ENCODE results near the gene NECTIN2. TPM values are rescaled to one million over a fixed set of nuclear protein-coding genes. Genes with fewer than 3 reads are reported as not detected.
A peak's percentile ranks its signal among the peaks of the same experiment; 100 is the strongest.

The NECTIN2 gene
- total RNA-seq, 1 experiment from 2014 or later = 96.3 TPM

DNA sequence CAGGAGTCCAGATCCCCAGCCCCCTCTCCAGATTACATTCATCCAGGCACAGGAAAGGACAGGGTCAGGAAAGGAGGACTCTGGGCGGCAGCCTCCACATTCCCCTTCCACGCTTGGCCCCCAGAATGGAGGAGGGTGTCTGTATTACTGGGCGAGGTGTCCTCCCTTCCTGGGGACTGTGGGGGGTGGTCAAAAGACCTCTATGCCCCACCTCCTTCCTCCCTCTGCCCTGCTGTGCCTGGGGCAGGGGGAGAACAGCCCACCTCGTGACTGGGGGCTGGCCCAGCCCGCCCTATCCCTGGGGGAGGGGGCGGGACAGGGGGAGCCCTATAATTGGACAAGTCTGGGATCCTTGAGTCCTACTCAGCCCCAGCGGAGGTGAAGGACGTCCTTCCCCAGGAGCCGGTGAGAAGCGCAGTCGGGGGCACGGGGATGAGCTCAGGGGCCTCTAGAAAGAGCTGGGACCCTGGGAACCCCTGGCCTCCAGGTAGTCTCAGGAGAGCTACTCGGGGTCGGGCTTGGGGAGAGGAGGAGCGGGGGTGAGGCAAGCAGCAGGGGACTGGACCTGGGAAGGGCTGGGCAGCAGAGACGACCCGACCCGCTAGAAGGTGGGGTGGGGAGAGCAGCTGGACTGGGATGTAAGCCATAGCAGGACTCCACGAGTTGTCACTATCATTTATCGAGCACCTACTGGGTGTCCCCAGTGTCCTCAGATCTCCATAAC lies 59.5 kb downstream of the NECTIN2 start, which contains the start of gene APOE:
TSS of gene APOE (plus strand) at position 360 of the 724 bp plus-strand sequence. CDS start 829 bp downstream, outside the sequence.
- Histone ChIP-seq H2AFZ (ENCODE audit: low read depth, low read length, poor library complexity, severe bottlenecking) (no peak within 1 kb of the TSS), H3K36me3 (ENCODE audit: control insufficient read depth in 1 of 2, insufficient read depth in 2 of 2, low read length in 2 of 2) (peaks cover 10 to 21% of the 10 kb centered on the region in 2 experiments; a peak in 3 of 4 replicates), H3K27ac (ENCODE audit: low read depth, low read length) (peak within 1 kb of the TSS; percentile 37; the same call in 1 of the 2 replicates), H3K27me3 (ENCODE audit: insufficient read depth, low read length) (no peaks in the 10 kb centered on the region), H3K4me1 (ENCODE audit: control insufficient read depth in 1 of 2, insufficient read depth in 2 of 2, low read length in 2 of 2) (peaks cover 10 to 41% of the 10 kb centered on the region in 2 experiments), H3K9ac (ENCODE audit: low read length) (no peak within 1 kb of the TSS), H3K9me2 (ENCODE audit: insufficient read depth) (no peaks in the 10 kb centered on the region), H3K79me2 (ENCODE audit: insufficient read depth, low read length) (no peaks in the 10 kb centered on the region), H3K4me2 (ENCODE audit: low read length) (peak within 1 kb of the TSS; percentile 42), H3K4me3 (replicated peaks in 1 of 2; ENCODE audit: low read depth in 1 of 2, low read length in 2 of 2) (no peak within 1 kb of the TSS), H3K9me3 (ENCODE audit: control insufficient read depth in 1 of 2, insufficient read depth in 1 of 2, low read depth in 1 of 2, low read length in 2 of 2) (no peaks in the 10 kb centered on the region), H4K20me1 (ENCODE audit: insufficient read depth) (no peaks in the 10 kb centered on the region)
- ATAC-seq (no peak), DNase-seq (ENCODE audit: low read depth, low spot score) (no peak)
- BruUV-seq (replicated peaks) = no TSS peak
- ChIA-PET POLR2A (interaction anchor here (0.6 to 0.7 kb wide), 2 partner anchors 49 to 115 kb away, joined by 4 to 6 read pairs; no protein-coding TSS in a partner anchor), RAD21 (ENCODE audit: low non-redundant PET in 1 of 2, low total read pairs in 2 of 2, uncharacterized antibody in 2 of 2, unreplicated experiment in 2 of 2) (no interaction called here), CTCF (interaction anchor here (0.5 to 1.5 kb wide), 4 partner anchors 15 to 202 kb away, joined by 3 to 6 read pairs (median 4); partner anchors contain the start of gene TOMM40)
- intact Hi-C loops (cut with micrococcal nuclease) = no loop called here
- no peak for TF ChIP-seq SRF (IDR thresholded peaks at IDR 0.05; ENCODE audit: low read depth)
- TF ChIP-seq ZNF274 (IDR thresholded peaks at IDR 0.05; ENCODE audit: low read depth, low read length) = no peak

DNA sequence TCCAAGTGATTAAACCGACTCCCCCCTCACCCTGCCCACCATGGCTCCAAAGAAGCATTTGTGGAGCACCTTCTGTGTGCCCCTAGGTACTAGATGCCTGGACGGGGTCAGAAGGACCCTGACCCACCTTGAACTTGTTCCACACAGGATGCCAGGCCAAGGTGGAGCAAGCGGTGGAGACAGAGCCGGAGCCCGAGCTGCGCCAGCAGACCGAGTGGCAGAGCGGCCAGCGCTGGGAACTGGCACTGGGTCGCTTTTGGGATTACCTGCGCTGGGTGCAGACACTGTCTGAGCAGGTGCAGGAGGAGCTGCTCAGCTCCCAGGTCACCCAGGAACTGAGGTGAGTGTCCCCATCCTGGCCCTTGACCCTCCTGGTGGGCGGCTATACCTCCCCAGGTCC lies 61.5 kb downstream of the NECTIN2 start:
- RAD21 ChIA-PET (ENCODE audit: low non-redundant PET in 1 of 2, low total read pairs in 2 of 2, uncharacterized antibody in 2 of 2, unreplicated experiment in 2 of 2) = no interaction called here
- intact Hi-C loops (cut with micrococcal nuclease) = no loop called here
- POLR2A ChIA-PET = no interaction called here
- Histone ChIP-seq H3K9ac (ENCODE audit: low read length) (no peak overlapping the region), H4K20me1 (ENCODE audit: insufficient read depth) (no peaks in the 10 kb centered on the region), H3K79me2 (ENCODE audit: insufficient read depth, low read length) (no peaks in the 10 kb centered on the region), H3K4me2 (ENCODE audit: low read length) (no peak overlapping the region), H3K36me3 (ENCODE audit: control insufficient read depth in 1 of 2, insufficient read depth in 2 of 2, low read length in 2 of 2) (peaks cover 2 to 8% of the 10 kb centered on the region in 2 experiments; a peak in 2 of 4 replicates), H2AFZ (ENCODE audit: low read depth, low read length, poor library complexity, severe bottlenecking) (no peak overlapping the region), H3K27ac (ENCODE audit: low read depth, low read length) (no peak overlapping the region), H3K4me1 (ENCODE audit: control insufficient read depth in 1 of 2, insufficient read depth in 2 of 2, low read length in 2 of 2) (peaks cover 20 to 52% of the 10 kb centered on the region in 2 experiments), H3K9me3 (ENCODE audit: control insufficient read depth in 1 of 2, insufficient read depth in 1 of 2, low read depth in 1 of 2, low read length in 2 of 2) (no peaks in the 10 kb centered on the region), H3K4me3 (replicated peaks in 1 of 2; ENCODE audit: low read depth in 1 of 2, low read length in 2 of 2) (no peak overlapping the region), H3K9me2 (ENCODE audit: insufficient read depth) (no peaks in the 10 kb centered on the region), H3K27me3 (ENCODE audit: insufficient read depth, low read length) (no peaks in the 10 kb centered on the region)
- BruUV-seq (replicated peaks) = no TSS peak
- CTCF ChIA-PET = interaction anchor here (1.1 kb wide), 1 partner anchor 44 kb away, joined by 3 read pairs; no protein-coding TSS in a partner anchor
- ATAC-seq (no peak), DNase-seq (ENCODE audit: low read depth, low spot score) (no peak)
- no peak for TF ChIP-seq REST (IDR thresholded peaks at IDR 0.05; ENCODE audit: low read depth)
- TF ChIP-seq EZH2phosphoT487 (IDR thresholded peaks at IDR 0.05; ENCODE audit: borderline replicate concordance) = no peak
- TF ChIP-seq CTCF (IDR thresholded peaks at IDR 0.05 in 2 of 3, conservative IDR thresholded peaks at IDR 0.05 in 1 of 3; ENCODE audit: borderline replicate concordance in 1 of 3, insufficient read depth in 1 of 3, low read depth in 2 of 3, low read length in 2 of 3) = no peak
- TF ChIP-seq YY1 (IDR thresholded peaks at IDR 0.05; ENCODE audit: extremely low read depth, insufficient replicate concordance, low read depth, low read length) = no peak
- no peak for TF ChIP-seq SRF (IDR thresholded peaks at IDR 0.05; ENCODE audit: low read depth)
- no peak for TF ChIP-seq ZFX (IDR thresholded peaks at IDR 0.05)
- TF ChIP-seq TCF7L2 (IDR thresholded peaks at IDR 0.05; ENCODE audit: borderline replicate concordance, extremely low read depth, insufficient read depth, insufficient read length) = no peak
- TF ChIP-seq POLR2AphosphoS5 (IDR thresholded peaks at IDR 0.05; ENCODE audit: low read depth, low read length) = no peak
- TF ChIP-seq EZH2 (IDR thresholded peaks at IDR 0.05) = no peak
